K562 (cell line): ENCODE data around the gene RNF212B. TPM values are rescaled to one million over a fixed set of nuclear protein-coding genes. Genes with fewer than 3 reads are reported as not detected.

Experiments
- CREM ChIP-seq: IDR thresholded peaks from 2 replicates; pipeline ENCODE4 v1.6.1; 2014; ENCODE audit warnings: antibody characterized with exemption, low read depth
- EGR1 ChIP-seq: fragments of 450-650 bp; conservative IDR thresholded peaks from 2 replicates; pipeline ENCODE4 v1.6.1; 2017; ENCODE audit warnings: mild to moderate bottlenecking
- HDAC1 ChIP-seq, 2 experiments: fragments of 450-650 bp; IDR thresholded peaks; 2 replicates each; pipeline ENCODE4 v1.6.1; 2016 to 2017; ENCODE audit warnings: inconsistent platforms in 1 of 2, mild to moderate bottlenecking in 1 of 2, moderate library complexity in 1 of 2
- KDM5B ChIP-seq: fragments of 200-600 bp; sonication (generic); IDR thresholded peaks from 2 replicates; pipeline ENCODE4 v1.6.1; 2012; ENCODE audit warnings: low read depth, mild to moderate bottlenecking, moderate library complexity, low read length, control low read depth, inconsistent platforms; ENCODE audit not compliant: insufficient replicate concordance
- LEF1 ChIP-seq: fragments of 450-650 bp; IDR thresholded peaks from 2 replicates; pipeline ENCODE4 v1.6.1; 2016; ENCODE audit warnings: mild to moderate bottlenecking
- MYBL2 ChIP-seq, 2 experiments: fragments of 450-650 bp in 1 of 2; sonication (generic) in 1 of 2; formaldehyde crosslinking in 1 of 2; IDR thresholded peaks; 2 replicates each; pipeline versions ENCODE4 v1.6.1 to v1.8.1; 2017 to 2022; ENCODE audit warnings: borderline replicate concordance in 1 of 2, inconsistent platforms in 1 of 2, low read depth in 1 of 2, mild to moderate bottlenecking in 1 of 2, missing genetic modification reagents in 1 of 2, moderate library complexity in 1 of 2
- NFRKB ChIP-seq: fragments of 450-650 bp; IDR thresholded peaks from 2 replicates; pipeline ENCODE4 v1.6.1; 2016; ENCODE audit warnings: low read depth
- NR4A1 ChIP-seq, 2 experiments: fragments of 250-450 bp in 1 of 2; fragments of 450-650 bp in 1 of 2; sonication (Bioruptor Pico) in 1 of 2; IDR thresholded peaks; 2 replicates each; pipeline versions ENCODE4 v1.4.0 to v1.6.1; 2016 to 2020; ENCODE audit warnings: mild to moderate bottlenecking in 2 of 2, missing compliant biosample characterization in 1 of 2, missing genetic modification characterization in 1 of 2, moderate library complexity in 1 of 2
- PHF20 ChIP-seq: fragments of 450-650 bp; IDR thresholded peaks from 2 replicates; pipeline ENCODE4 v1.6.1; 2018; ENCODE audit not compliant: partially characterized antibody
- POLR2G ChIP-seq: fragments of 200-400 bp; formaldehyde crosslinking; IDR thresholded peaks from 2 replicates; pipeline ENCODE4 v1.6.1; 2017; ENCODE audit warnings: low read depth, mild to moderate bottlenecking, antibody characterized with exemption, low read length, moderate library complexity
- SIN3B ChIP-seq: fragments of 450-650 bp; IDR thresholded peaks from 2 replicates; pipeline ENCODE4 v1.6.1; 2017; ENCODE audit warnings: low read depth, mild to moderate bottlenecking, moderate library complexity
- SRSF3 ChIP-seq: fragments of 200-400 bp; formaldehyde crosslinking; IDR thresholded peaks from 2 replicates; pipeline ENCODE4 v1.6.1; 2016; ENCODE audit warnings: mild to moderate bottlenecking, low read length, moderate library complexity; ENCODE audit not compliant: insufficient read depth
- TCF7 ChIP-seq: sonication (generic); IDR thresholded peaks from 2 replicates; pipeline ENCODE4 v1.6.1; 2016; ENCODE audit warnings: antibody characterized with exemption, borderline replicate concordance
- ZNF184 ChIP-seq: sonication (generic); formaldehyde crosslinking; IDR thresholded peaks from 2 replicates; pipeline ENCODE4 v1.5.0; 2020; ENCODE audit warnings: missing genetic modification reagents
- ZNF583 ChIP-seq: fragments of 250-450 bp; sonication (Bioruptor Pico); IDR thresholded peaks from 2 replicates; pipeline ENCODE4 v1.4.0; 2020
- ZNF780A ChIP-seq: fragments of 250-450 bp; sonication (Bioruptor Pico); IDR thresholded peaks from 2 replicates; pipeline ENCODE4 v1.5.0; 2021; ENCODE audit warnings: mild to moderate bottlenecking
- polyA plus RNA-seq, 8 experiments: library from polyadenylated mRNA; depleted of rRNA in 4 of 8; stranded (reverse) in 5 of 8; unstranded in 3 of 8; fragments of >200 nt; fragmentation: Nextera tagmentation in 2 of 8; fragmentation: Illumina TruSeq in 1 of 8; extraction: Ambion mirVana in 2 of 8; extraction: Trizol in 1 of 8; gene quantifications; 2 replicates each; pipeline versions ENCODE4 v1.2.1 to v1.2.3, GENCODE V29; 2011 to 2014; ENCODE audit warnings: inconsistent platforms in 1 of 8, missing spikeins in 1 of 8
- total RNA-seq, 7 experiments: library from RNA; depleted of rRNA in 6 of 7; stranded (reverse); fragments of >200 nt in 6 of 7; fragmentation: Illumina TruSeq in 2 of 7; extraction: Trizol in 2 of 7; gene quantifications; 2 replicates each; pipeline versions ENCODE4 v1.2.1 to v1.2.3, GENCODE V29; 2011 to 2021; ENCODE audit warnings: low replicate concordance in 1 of 7
- TF ChIP-seq, protein P1 (sequence below), 3 experiments: fragments of 200-800 bp in 1 of 3; fragments of 250-450 bp in 1 of 3; fragments of 450-650 bp in 1 of 3; sonication (Bioruptor Pico) in 1 of 3; sonication (Bioruptor generic) in 1 of 3; formaldehyde crosslinking in 1 of 3; IDR thresholded peaks; 2 replicates each; pipeline versions ENCODE4 v1.6.1 to v1.8.0; 2016 to 2022; ENCODE audit warnings: mild to moderate bottlenecking in 2 of 3, missing genetic modification characterization in 2 of 3, missing compliant biosample characterization in 1 of 3, moderate library complexity in 1 of 3
- TF ChIP-seq, protein P2 (sequence below): fragments of 450-650 bp; formaldehyde crosslinking; conservative IDR thresholded peaks from 2 replicates; pipeline ENCODE4 v1.4.0; 2022; ENCODE audit warnings: mild to moderate bottlenecking, missing genetic modification characterization
- TF ChIP-seq, protein P3 (sequence below): sonication (generic); formaldehyde crosslinking; IDR thresholded peaks from 2 replicates; pipeline ENCODE4 v1.9.0; 2022; ENCODE audit warnings: mild to moderate bottlenecking, missing genetic modification reagents
- TF ChIP-seq, protein P4 (sequence below): sonication (generic); formaldehyde crosslinking; IDR thresholded peaks from 2 replicates; pipeline ENCODE4 v1.5.0; 2020; ENCODE audit warnings: missing genetic modification reagents

The RNF212B gene
- total and polyA plus RNA-seq, 9 of the 15 experiments (the other 6 are each of a cell fraction or from before 2014, with no cell fraction given), result 0.15 to 0.43 (median 0.27) TPM; not detected in 3

DNA sequence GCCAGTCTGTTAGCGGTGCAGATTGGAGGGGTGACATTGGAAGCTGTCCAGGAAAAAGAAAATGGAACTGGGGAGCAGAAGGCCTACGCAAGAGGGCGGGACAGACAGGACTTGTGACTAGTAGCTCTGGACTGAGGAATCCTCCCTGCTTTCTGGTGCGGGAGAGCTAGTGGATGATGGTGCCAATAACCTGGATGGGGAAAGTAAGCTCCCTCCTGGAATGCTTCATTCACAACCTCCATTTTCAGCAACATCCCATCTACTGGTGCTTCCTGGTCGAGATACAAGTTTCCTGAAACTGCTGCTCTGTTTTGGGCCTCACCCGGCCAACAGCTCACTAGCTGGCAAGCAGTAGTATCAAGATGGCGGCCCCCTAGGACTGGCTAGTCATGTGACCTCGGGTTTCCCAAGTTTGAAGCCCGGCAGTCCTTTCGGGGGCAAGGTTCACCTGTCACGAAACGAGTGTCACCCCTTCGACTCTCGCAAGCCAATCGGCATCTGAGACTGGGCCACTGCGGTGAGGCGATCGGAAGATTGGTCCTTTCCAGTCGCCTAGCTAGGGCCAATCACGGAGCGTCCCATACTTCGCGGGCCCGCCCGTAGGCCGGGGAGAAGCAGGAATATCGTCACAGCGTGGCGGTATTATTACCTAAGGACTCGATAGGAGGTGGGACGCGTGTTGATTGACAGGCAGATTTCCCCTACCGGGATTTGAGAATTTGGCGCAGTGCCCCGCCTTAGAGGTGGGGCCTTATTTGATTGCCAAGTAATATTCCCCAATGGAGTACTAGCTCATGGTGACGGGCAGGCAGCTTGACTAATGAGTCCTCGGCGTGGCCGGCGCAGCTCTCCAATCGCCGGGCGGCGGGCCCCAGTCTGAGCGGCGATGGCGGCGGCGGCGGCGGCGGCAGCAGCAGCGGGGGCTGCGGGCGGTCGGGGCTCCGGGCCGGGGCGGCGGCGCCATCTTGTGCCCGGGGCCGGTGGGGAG is 83.1 kb downstream of the RNF212B start, which contains the start of gene PABPN1 (continued):
- TF ChIP-seq, protein P1, sequence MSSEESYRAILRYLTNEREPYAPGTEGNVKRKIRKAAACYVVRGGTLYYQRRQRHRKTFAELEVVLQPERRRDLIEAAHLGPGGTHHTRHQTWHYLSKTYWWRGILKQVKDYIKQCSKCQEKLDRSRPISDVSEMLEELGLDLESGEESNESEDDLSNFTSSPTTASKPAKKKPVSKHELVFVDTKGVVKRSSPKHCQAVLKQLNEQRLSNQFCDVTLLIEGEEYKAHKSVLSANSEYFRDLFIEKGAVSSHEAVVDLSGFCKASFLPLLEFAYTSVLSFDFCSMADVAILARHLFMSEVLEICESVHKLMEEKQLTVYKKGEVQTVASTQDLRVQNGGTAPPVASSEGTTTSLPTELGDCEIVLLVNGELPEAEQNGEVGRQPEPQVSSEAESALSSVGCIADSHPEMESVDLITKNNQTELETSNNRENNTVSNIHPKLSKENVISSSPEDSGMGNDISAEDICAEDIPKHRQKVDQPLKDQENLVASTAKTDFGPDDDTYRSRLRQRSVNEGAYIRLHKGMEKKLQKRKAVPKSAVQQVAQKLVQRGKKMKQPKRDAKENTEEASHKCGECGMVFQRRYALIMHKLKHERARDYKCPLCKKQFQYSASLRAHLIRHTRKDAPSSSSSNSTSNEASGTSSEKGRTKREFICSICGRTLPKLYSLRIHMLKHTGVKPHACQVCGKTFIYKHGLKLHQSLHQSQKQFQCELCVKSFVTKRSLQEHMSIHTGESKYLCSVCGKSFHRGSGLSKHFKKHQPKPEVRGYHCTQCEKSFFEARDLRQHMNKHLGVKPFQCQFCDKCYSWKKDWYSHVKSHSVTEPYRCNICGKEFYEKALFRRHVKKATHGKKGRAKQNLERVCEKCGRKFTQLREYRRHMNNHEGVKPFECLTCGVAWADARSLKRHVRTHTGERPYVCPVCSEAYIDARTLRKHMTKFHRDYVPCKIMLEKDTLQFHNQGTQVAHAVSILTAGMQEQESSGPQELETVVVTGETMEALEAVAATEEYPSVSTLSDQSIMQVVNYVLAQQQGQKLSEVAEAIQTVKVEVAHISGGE (CRISPR knock-in tag; IDR thresholded peaks at IDR 0.05), result peak in 1 of 3 experiments; percentile 74; a peak in 1 of 6 replicates
- TF ChIP-seq, protein P2, sequence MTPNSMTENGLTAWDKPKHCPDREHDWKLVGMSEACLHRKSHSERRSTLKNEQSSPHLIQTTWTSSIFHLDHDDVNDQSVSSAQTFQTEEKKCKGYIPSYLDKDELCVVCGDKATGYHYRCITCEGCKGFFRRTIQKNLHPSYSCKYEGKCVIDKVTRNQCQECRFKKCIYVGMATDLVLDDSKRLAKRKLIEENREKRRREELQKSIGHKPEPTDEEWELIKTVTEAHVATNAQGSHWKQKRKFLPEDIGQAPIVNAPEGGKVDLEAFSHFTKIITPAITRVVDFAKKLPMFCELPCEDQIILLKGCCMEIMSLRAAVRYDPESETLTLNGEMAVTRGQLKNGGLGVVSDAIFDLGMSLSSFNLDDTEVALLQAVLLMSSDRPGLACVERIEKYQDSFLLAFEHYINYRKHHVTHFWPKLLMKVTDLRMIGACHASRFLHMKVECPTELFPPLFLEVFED (CRISPR knock-in tag), result no peak
- TF ChIP-seq ZNF780A (CRISPR knock-in tag), result no peak
- TF ChIP-seq SRSF3, result no peak
- TF ChIP-seq, protein P3, sequence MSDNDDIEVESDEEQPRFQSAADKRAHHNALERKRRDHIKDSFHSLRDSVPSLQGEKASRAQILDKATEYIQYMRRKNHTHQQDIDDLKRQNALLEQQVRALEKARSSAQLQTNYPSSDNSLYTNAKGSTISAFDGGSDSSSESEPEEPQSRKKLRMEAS (CRISPR knock-in tag), result peak; percentile 39; the same call in 1 of the 2 replicates
- TF ChIP-seq ZNF184 (CRISPR knock-in tag), result no peak
- peak; percentile 67 for TF ChIP-seq KDM5B
- TF ChIP-seq PHF20, result peak; percentile 99
- 0 out of 2 replicates have a peak, but pooled peaks have one; percentile 2 for TF ChIP-seq EGR1
- no peak for TF ChIP-seq LEF1
- TF ChIP-seq, protein P4, sequence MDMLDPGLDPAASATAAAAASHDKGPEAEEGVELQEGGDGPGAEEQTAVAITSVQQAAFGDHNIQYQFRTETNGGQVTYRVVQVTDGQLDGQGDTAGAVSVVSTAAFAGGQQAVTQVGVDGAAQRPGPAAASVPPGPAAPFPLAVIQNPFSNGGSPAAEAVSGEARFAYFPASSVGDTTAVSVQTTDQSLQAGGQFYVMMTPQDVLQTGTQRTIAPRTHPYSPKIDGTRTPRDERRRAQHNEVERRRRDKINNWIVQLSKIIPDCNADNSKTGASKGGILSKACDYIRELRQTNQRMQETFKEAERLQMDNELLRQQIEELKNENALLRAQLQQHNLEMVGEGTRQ (CRISPR knock-in tag), result peak; percentile 94
- peak in 1 of 2 experiments; percentile 55; a peak in 2 of 4 replicates for TF ChIP-seq HDAC1 (IDR thresholded peaks at IDR 0.05)
- TF ChIP-seq NFRKB, result peak; percentile 95
- TF ChIP-seq TCF7, result no peak
- no peak; the same call in 1 of the 2 replicates for TF ChIP-seq NR4A1 (CRISPR knock-in tag; IDR thresholded peaks at IDR 0.05)
- peak; percentile 77; the same call in 1 of the 2 replicates for TF ChIP-seq NR4A1 (tag; IDR thresholded peaks at IDR 0.05)
- TF ChIP-seq POLR2G, result peak; percentile 78; the same call in 1 of the 2 replicates
- TF ChIP-seq ZNF583 (CRISPR knock-in tag), result 0 out of 2 replicates have a peak, but pooled peaks have one; percentile 13
- TF ChIP-seq CREM, result peak; percentile 96
- TF ChIP-seq MYBL2 (IDR thresholded peaks at IDR 0.05; ENCODE audit: low read depth), result no peak; the same call in 1 of the 2 replicates
- TF ChIP-seq MYBL2 (CRISPR knock-in tag; IDR thresholded peaks at IDR 0.05; ENCODE audit: borderline replicate concordance), result no peak
- 0 out of 2 replicates have a peak, but pooled peaks have one; percentile 40 for TF ChIP-seq SIN3B
